GM21381 (cell line): Measurements from ENCODE around the gene IL34.
"Not testable (repeated sequence)": the region's sequence is repeated elsewhere in the genome, so short reads cannot be mapped to it uniquely, and the experiment has no call there.

Experiments
- ATAC-seq: cut with Tn5 transposase; IDR thresholded peaks from one replicate; pipeline ENCODE4 v1.9.1; 2021; ENCODE audit warnings: mild to moderate bottlenecking, moderate library complexity; ENCODE audit not compliant: unreplicated experiment

The IL34 gene

GRCh38 chr16:70630960-70631745, 15.2 kb upstream of the IL34 start:
- no peak for ATAC-seq

- ATAC-seq: no peak
Observed at GRCh38 chr16:70632273-70632672, 14.1 kb upstream of the IL34 start.

GRCh38 chr16:70633617-70634016, 12.7 kb upstream of the IL34 start:
- ATAC-seq: not testable (repeated sequence)

- ATAC-seq: no peak
Observed at GRCh38 chr16:70634861-70635260, 11.5 kb upstream of the IL34 start.

- ATAC-seq: no peak
Observed at GRCh38 chr16:70635336-70636016, 10.9 kb upstream of the IL34 start.

GRCh38 chr16:70638814-70639792, 7.3 kb upstream of the IL34 start:
- ATAC-seq: no peak

GRCh38 chr16:70642633-70643032, 3.7 kb upstream of the IL34 start:
- no peak for ATAC-seq

- not testable (repeated sequence) for ATAC-seq
Observed at GRCh38 chr16:70643264-70643663, 3.1 kb upstream of the IL34 start.

GRCh38 chr16:70644763-70645597, 1.4 kb upstream of the IL34 start:
- ATAC-seq: no peak

- ATAC-seq: no peak
Observed at GRCh38 chr16:70647441-70648359, 1.3 kb downstream of the IL34 start.

- no peak for ATAC-seq
Observed at GRCh38 chr16:70648606-70649005, 2.2 kb downstream of the IL34 start.

- no peak for ATAC-seq
Observed at GRCh38 chr16:70649300-70649699, 2.9 kb downstream of the IL34 start.

- ATAC-seq: no peak
Observed at GRCh38 chr16:70650216-70650615, 3.9 kb downstream of the IL34 start.

- ATAC-seq: no peak
Observed at GRCh38 chr16:70651524-70651923, 5.2 kb downstream of the IL34 start.

GRCh38 chr16:70652322-70652721, 6.0 kb downstream of the IL34 start:
- ATAC-seq: no peak

- no peak for ATAC-seq
Observed at GRCh38 chr16:70653406-70653805, 7.0 kb downstream of the IL34 start.

- ATAC-seq: no peak
Observed at GRCh38 chr16:70653809-70654771, 7.7 kb downstream of the IL34 start.

- ATAC-seq: no peak
Observed at GRCh38 chr16:70656065-70656711, 9.8 kb downstream of the IL34 start.
